ENCODE results near the gene DIS3L2.
A peak's percentile ranks its signal among the peaks of the same experiment; 100 is the strongest.
"Not testable (repeated sequence)": the region's sequence is repeated elsewhere in the genome, so short reads cannot be mapped to it uniquely, and the experiment has no call there.

The DIS3L2 gene

DNA sequence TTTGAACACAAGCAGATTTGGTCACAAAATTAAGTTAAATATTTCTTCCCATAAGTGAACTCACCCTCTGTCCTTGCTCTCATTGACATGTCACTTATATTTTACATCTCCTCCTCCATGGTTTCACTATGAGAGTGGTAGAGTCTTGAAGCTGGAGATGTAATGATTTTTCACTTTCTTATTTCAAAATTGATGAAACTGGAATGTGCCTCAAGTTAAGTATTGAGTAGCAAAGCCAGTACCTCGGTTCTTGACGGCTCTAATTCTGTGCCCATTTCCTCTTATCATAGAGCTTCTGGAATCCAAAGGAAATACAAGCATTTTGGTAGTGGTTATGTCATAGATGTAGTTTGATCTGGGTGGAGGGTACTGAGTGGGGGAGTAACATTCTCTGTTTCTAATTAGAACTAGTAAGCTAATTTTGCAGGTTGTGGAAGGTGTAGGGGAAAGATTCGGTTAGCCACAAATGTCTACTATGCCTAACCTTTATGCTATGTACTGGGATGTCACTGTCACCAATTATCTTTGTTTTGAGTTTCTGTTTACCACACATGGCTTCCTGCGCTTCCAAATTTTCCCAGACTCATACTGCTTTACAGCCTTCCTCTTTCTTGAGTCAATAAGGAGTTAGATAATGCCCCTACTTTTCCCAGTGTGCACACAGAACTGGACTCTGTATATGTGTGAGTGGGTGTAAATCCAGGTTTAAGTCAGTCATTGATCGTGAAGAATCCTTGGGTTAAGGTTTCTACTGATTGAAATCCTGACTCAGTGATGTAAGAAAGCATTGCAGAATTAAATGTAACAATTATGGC, 96.8 kb downstream of the DIS3L2 start:
- no peak for DNase-seq (ENCODE audit: low read depth)

DNA sequence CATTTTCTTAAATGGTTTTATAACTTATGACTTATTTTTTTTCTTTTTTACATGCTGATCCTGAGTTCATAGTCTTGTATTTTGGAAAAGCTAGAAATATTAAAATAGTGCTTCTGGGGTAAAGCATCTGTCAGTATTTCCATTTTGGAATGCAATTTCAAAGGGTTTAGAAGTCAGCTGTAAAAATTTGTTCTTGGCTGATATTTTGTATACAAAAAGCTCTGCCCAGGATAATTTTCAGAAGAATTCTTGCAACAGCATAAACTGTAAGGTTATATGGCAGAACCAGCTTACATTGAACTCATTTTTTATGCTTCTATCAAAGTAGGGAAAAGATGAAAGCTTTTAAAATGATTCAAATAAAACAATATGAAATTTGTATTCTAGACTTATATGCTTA, 97.4 kb downstream of the DIS3L2 start:
- DNase-seq (ENCODE audit: low read depth): no peak

DNA sequence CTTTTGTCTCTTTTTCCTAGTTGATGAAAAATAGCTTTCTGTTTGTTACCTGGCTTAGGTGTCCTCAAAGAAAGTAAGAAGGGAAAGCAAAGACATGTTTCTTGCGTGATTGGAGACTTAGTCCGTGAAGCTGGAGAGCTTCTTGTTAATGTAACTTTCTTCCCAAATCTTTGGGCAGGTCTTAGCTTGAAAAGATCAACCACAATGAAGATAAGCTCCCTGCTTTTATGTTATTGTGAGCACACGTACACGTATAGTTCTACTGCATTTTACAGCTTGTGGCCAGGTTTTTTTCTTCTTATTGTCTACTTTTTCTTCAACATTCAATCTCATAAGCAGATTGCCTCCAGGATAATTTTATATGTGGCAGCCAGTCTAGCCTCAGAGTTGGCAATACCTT, 99.8 kb downstream of the DIS3L2 start:
- no peak for DNase-seq (ENCODE audit: low read depth)

DNA sequence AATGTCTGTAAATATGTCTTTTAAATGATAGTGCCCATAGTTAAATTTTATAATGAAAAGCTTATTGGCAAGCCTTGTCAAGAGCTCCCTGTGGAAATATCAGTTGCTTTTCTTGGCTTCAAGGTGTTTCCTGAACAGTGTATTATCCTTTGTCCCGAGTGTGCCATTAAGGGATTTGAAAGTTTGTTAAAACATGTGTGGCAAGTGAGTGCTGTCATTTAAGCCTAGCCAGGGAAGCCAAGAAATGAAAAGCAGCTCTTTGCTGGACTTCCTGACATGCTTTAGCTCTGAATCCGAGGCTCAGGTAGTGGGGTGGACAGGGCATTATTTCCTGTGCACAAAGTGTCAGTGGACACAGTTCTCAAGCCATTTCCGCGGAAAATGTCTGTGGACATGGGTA, 111.5 kb downstream of the DIS3L2 start:
- DNase-seq (ENCODE audit: low read depth): no peak

DNA sequence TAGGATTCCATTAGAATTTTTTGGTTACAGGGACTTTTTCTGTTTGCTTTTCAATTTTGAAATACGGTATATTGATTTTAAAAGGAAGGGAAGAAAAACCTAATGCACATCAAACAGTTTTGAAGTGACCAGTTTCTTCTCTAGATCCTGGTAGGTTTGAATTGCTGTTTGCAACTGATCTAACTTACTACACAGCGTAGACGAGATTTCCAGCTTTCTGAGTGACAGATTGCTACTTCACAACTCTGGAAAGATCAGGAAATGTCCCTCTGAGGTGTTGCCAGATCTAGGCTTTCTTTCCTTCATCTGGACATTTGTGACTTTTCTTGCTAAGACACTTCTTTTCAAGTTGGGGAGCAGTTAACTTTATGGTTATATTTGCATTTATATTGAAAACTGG, 112.2 kb downstream of the DIS3L2 start:
- DNase-seq (ENCODE audit: low read depth): no peak

DNA sequence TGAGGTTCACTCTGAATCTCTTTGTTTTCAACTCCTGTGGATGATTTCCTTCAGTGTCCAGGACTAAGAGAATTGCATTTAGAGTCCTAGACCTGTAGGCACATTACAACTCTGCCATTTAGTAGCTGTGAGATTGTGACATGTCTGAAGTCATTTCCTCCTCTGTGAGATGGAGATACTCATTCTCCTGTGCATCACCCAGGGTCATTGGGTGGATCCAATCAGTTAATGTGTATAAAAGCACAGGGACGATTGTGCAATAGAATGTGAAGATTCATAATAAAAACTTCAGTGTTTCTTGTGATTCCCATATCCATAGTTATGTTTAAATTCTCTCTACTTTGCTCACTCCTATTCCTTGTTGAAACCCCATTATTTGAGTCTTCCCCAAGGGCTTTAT, 113.6 kb downstream of the DIS3L2 start:
- DNase-seq (ENCODE audit: low read depth): peak; percentile 45

DNA sequence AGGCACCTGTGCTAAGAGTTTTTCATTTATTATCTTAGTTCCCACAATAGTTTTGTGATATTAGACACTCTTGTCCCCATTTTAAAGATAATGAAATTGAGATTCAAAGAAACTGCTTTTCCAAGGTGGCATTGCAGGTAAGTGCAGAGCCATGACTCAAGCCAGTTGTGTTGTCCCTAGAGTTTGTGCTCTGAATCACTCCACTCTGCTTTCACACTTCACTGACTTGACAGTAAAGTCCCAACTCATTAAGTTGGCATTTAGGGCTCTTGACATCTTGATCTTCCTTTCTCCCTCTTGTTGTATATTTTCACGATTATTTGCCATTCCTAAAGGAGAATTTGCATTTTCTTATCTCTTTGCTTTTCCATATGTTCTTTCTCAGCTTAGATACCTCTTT, 114.3 kb downstream of the DIS3L2 start:
- DNase-seq (ENCODE audit: low read depth): no peak

DNA sequence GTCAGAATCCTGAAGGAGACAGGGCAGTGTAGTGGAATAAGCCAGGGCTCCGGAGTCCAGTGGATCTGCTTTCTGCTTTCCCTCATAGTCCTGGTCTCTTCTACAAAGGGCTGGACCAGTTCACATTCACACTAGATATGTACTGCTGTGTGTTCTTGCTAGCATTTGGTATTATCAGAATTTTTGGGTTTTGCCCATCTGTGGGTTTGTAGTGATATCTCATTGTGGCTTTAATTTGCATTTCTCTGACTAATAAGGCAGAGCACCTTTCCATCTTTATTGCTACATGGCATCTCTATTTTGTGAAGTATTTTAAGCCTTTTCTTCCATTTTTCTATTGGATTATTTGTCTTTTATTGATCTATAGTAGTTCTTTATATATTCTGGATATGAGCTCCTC, 114.8 kb downstream of the DIS3L2 start:
- DNase-seq (ENCODE audit: low read depth): no peak

DNA sequence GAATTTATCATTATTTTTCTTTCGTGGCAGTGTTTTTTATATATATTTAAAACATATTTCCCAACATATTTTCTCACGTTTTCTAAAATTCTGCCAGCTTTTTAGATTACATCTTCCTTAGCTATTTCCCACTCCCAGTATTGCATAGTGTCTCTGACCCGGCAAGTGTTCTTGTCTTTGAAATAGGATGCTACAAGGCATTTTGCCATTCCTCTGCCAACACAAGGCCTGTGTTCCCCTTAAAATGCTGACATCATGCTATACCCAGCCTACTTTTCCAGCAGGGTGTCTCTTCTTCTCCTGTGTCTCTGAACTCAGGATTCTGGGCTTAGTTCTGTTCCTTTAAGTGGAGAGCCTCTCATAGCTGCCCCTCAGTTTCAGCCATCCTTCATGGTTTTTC, 115.2 kb downstream of the DIS3L2 start:
- DNase-seq (ENCODE audit: low read depth): no peak

DNA sequence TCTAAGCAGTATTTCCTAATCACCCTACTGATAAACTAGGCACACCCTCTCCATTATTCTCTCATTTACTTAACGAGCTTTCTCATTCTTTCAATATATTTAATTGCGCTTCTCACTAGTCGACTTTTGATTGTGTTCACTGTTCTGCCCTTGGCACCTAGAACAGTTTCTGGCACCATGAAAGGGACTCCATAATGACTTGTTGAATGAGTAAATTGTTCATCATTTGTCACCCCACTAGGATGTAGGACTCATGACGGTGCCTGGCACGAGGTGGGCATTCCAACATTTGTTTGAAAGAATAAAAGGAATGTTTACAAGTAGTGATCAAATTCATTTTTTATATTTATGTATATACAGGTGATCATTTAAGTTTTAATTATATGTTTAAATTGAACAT, 123.7 kb downstream of the DIS3L2 start:
- no peak for DNase-seq (ENCODE audit: low read depth)

DNA sequence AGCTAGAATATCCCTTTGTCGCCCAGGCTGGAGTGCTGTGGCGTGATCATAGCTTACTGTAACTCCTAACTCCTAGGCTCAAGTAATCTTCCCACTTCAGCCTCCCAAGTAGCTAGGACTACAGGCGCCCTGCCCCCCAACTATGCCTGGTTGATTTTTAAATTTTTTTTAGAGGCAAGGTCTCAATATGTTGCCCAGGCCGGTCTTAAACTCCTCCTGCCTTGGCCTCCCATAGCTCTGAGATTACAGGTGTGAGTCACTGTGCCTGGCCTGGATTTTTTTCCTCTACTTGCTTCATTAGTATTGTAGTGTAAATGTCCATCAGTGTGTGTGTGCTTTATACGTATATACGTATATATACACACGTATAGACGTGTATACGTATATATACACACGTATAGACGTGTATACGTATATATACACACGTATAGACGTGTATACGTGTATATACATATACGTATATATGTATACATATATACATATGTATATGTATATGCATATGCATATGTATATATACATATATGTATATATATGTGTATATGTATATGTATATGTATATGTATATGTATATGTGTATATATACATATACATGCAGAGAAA, 124.4 kb downstream of the DIS3L2 start:
- DNase-seq (ENCODE audit: low read depth): no peak

DNA sequence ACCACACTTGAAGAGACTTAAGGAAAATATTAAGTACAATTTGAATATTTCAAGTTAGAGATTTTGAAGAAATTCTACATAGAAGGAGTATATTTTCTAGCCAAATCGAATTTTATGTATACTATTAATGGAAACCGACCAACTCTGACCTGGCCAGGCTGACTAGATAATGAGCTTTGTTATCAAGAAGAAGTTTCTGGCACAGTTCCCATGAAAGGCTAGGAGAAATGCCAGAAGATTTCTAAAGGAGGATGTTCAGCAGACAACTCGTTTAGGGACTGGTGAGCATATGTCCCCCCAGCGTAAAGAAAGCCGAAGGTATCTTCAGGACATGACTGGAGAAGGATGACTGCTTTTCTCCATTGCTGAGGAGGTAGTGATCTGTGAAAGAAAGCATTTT, 127.3 kb downstream of the DIS3L2 start:
- DNase-seq (ENCODE audit: low read depth): no peak

DNA sequence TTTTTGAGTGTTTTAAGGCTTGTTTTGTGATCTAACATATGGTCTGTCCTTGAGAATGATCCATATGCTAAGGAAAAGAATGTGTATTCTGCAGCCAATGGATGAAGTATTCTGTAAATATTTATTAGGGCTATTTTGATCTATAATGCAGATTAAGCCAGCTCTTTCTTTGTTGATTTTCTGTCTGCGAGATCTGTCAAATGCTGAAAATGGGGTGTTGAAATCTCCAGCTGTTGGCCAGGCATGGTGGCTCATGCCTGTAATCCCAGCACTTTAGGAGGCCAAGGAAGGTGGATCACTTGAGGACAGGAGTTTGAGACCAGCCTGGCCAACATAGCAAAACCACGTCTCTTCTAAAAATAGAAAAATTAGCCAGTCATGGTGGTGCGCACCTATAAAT, 132.7 kb downstream of the DIS3L2 start:
- DNase-seq (ENCODE audit: low read depth): no peak

DNA sequence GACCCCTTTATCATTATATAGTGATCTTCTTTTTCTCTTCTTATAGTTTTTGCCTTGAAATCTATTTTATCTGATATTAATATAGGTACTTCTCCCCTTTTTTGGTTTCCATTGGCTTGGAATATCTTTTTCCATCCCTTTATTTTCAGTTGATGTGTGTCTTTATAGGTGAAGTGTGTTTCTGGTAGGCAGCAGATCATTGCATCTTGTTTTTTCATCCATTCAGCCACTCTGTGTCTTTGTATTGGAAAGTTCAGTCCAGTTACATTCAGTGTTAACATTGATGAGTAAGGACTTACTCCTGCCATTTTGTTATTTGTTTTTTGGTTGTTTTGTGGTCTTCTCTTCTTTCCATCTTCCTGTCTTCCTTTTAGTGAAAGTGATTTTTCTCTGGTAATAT, 133.4 kb downstream of the DIS3L2 start:
- DNase-seq (ENCODE audit: low read depth): no peak

DNA sequence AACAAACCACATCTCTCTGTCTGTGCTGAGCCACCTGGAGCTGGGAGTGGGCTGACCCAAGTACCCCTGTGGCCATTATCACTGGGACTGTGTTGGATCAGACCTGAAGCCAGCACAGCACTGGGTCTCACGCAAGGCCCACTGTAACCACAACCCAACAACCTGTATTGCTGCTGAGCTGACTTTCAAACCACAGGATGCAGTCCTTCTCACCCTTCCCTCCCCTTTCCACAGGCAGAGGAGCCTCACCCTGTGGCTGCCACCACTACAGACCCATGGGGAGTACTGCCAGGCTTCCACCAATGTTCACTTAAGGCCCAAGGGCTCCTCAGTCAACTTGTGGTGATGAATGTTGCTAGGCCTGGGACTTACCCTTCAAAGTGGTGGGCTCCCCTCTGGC, 135.7 kb downstream of the DIS3L2 start:
- DNase-seq (ENCODE audit: low read depth): no peak

DNA sequence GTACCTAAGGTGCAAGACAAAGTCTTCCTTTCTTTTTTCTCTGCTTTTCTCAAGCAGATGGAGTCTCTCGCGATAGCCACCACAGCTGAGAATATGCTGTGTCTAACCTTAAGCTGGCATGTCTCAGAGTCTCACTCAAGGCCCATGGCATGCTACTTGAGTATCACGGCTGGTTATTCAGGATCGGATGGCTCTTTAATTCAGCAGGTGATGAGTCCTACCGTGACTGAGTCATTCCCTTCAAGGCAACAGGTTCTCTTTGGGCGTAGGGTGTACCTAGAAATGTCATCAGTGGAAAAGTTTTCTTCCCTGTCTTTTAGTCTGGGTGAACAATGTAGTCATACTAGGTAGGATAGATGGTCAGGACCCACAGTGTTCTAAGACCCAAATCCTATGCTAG, 136.2 kb downstream of the DIS3L2 start:
- no peak for DNase-seq (ENCODE audit: low read depth)

DNA sequence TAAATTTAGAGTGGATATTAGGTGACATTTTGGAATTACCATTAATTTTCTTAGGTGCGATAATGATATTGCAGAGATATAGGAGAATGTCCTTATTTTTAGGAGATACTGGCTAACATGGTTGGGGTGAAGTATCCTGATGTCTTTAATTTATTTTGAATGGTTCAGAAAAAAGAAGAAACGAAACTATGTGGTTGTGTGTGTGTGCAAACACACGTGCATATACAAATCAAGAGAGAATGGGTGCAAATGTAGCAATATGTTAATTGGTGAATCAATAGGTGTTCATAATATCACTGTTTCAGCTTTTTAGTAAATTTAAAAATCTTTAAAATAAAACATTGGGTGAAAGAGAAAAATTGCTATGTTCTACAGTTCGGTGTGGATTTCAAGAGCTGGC, 140.9 kb downstream of the DIS3L2 start:
- DNase-seq (ENCODE audit: low read depth): no peak

DNA sequence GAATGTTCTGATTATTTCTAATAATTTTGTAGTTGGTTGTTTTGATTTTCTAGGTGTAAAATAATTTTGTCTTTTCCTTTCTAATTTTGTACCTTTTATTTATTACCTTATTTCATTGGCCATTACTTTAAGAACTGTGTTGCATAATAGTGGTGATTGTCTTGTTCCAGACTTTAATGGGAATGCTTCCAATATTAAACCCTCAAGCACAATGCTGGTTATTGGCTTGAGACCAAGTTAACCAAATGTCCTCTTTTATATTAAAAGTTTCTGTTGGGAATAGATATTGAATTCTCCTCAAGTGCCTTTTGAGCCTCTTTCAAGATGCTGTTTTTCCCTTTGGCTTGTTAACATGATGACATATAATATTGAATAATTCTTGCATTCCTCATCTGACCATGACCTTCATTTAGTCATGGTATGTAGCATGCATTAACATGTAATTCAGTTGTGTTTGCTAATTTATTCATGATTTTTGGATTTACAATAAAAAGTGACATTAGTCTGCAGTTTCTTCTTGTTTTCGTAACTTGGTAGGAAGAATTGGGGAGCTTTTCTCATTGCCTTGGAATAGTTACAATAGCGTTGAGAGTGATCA, 141.7 kb downstream of the DIS3L2 start:
- DNase-seq (ENCODE audit: low read depth): no peak

DNA sequence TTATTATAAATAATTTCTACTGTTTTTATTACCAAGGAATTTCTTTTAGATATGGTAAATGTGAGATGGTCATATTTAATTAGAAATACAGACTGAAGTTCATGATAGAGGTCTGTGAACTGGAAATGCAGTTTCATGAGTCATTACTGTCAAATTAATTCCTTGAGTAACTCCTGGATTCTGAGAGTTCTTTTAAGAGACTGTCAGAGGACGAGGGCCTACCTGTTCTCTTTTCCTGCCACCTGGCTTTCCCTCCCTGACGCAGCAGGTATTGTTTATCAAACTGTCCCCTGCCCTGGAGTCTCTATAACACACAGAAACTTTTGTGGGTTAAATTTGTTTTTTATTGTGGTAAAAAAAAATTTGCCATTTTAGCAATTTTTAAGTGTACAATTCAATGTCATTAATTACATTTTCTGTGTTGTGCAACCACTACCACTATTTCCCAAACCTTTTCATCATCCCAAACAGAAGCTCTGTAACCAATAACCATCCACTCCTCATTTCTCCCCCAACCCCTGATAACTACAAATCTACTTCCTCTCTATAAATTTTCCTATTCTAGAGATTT, 142.6 kb downstream of the DIS3L2 start:
- no peak for DNase-seq (ENCODE audit: low read depth)

DNA sequence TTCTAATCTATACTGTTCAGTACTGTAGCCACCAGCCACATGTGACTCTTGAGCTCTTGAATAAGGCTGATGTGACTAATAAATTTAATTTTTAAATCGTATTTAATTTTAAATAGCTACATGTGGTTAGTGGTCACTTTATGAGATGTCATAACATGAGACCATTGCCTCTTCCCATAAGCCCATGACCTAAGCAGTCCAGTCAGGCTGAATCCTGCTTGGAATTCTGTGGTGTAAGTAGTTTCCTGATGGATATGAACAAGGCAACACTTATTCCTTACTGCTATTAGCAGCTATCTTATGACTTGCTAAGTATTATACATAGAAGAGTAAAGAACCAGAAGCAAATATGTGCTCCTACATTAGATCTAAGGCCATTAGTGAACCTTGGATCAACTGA, 150.0 kb downstream of the DIS3L2 start:
- DNase-seq (ENCODE audit: low read depth): no peak

DNA sequence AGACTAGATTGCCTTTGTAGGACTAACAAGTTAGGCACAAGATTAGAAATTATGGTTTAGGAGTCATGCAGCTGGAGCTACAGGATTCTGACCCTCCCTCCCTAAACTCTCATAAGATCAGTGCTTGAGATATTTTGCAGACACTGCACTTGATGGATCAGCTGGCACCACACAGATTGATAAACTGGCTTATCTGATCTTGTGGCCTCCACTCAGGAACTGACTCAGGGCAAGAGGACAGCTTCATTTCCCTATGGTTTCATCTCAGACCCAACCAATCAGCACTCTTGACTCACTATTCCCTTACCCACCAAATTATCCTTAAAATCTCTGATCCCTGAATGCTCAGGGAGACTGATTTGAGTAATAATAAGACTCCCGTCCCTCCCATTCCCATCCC, 152.3 kb downstream of the DIS3L2 start:
- DNase-seq (ENCODE audit: low read depth): no peak

DNA sequence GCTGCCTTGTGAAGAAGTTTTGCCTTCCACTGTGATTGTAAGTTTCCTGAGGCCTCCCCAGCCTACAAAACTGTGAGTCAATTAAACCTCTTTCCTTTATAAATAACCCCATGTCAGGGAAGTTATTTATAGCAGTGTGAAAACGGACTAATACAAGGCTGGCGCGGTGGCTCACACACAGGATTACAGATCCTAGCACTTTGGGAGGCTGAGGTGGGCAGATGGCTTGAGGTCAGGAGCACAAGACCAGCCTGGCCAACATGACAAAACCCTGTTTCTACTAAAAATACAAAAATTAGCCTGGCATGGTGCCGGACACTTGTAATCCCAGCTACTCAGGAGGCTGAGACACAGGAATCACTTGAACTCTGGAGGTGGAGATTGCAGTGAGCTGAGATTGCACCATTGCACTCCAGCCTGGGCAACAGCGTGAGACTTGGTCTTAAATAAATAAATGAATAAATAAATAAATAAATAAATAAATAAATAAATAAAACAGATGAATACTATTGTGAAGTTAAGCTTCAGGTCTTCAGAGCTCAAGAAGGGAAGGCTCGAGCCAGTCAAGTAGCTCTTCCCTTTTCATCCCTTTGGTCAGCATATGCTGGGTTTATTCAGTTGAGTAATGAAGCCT, 154.3 kb downstream of the DIS3L2 start:
- not testable (repeated sequence) for DNase-seq (ENCODE audit: low read depth)

DNA sequence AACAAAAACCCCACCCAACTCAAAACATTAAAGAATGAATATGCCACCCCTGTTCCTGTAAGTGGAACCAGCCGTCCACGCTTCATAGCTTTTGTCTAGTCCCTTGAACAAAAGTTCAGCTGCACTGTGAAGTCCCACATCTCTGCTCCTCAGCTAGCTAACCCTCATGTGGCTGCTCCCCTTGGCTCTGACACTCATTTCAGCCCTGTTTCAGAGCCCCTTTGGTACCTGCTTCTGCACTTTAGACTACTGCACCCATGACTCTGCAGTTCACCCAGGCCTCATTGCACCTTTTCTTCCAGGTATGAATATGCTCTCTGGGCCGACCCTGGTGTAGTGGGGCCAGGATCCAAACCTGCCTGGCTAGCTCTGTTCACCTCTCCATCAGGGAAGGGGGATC, 155.3 kb downstream of the DIS3L2 start:
- DNase-seq (ENCODE audit: low read depth): no peak
